HepG2 (cell line): ENCODE data around the gene GZF1. TPM values are rescaled to one million over a fixed set of nuclear protein-coding genes. Genes with fewer than 3 reads are reported as not detected.

Experiments used
- GTF3A ChIP-seq: sonication (generic); formaldehyde crosslinking; conservative IDR thresholded peaks from 2 replicates; pipeline ENCODE4 v1.4.0; 2020; ENCODE audit warnings: mild to moderate bottlenecking, missing genetic modification reagents
- HOXA7 ChIP-seq: sonication (generic); formaldehyde crosslinking; IDR thresholded peaks from 2 replicates; pipeline ENCODE4 v1.8.1; 2022; ENCODE audit warnings: mild to moderate bottlenecking, missing genetic modification reagents, moderate library complexity
- POLR2AphosphoS5 ChIP-seq: IDR thresholded peaks from 2 replicates; pipeline ENCODE4 v1.6.1; 2012; ENCODE audit warnings: low read depth, low read length
- RNF2 ChIP-seq: fragments of 450-650 bp; conservative IDR thresholded peaks from 2 replicates; pipeline ENCODE4 v1.6.1; 2016; ENCODE audit warnings: low read depth
- SALL1 ChIP-seq: sonication (generic); formaldehyde crosslinking; IDR thresholded peaks from 2 replicates; pipeline ENCODE4 v1.8.0; 2022; ENCODE audit warnings: mild to moderate bottlenecking, missing genetic modification reagents
- SOX6 ChIP-seq, 2 experiments: fragments of 450-650 bp in 1 of 2; sonication (generic) in 1 of 2; formaldehyde crosslinking in 1 of 2; IDR thresholded peaks; 2 replicates each; pipeline versions ENCODE4 v1.4.0 to v1.6.1; 2017 to 2020; ENCODE audit warnings: antibody characterized with exemption in 1 of 2, mild to moderate bottlenecking in 1 of 2, missing genetic modification reagents in 1 of 2
- ZNF569 ChIP-seq: sonication (generic); formaldehyde crosslinking; IDR thresholded peaks from 2 replicates; pipeline ENCODE4 v1.5.0; 2020; ENCODE audit warnings: mild to moderate bottlenecking, missing genetic modification reagents, moderate library complexity, borderline replicate concordance
- ZNF598 ChIP-seq: sonication (generic); formaldehyde crosslinking; IDR thresholded peaks from 2 replicates; pipeline ENCODE4 v1.5.1; 2020; ENCODE audit warnings: mild to moderate bottlenecking, missing genetic modification reagents, borderline replicate concordance
- ZNF724P ChIP-seq: sonication (generic); formaldehyde crosslinking; IDR thresholded peaks from 2 replicates; pipeline ENCODE4 v1.8.0; 2022; ENCODE audit warnings: missing genetic modification reagents, borderline replicate concordance
- ZSCAN25 ChIP-seq: sonication (generic); formaldehyde crosslinking; IDR thresholded peaks from 2 replicates; pipeline ENCODE4 v1.8.0; 2022; ENCODE audit warnings: mild to moderate bottlenecking, missing genetic modification reagents
- polyA plus RNA-seq, 8 experiments: library from polyadenylated mRNA; depleted of rRNA in 3 of 8; stranded (reverse) in 7 of 8; unstranded in 1 of 8; fragments of >200 nt; fragmentation: Illumina TruSeq in 4 of 8; extraction: Trizol in 4 of 8; gene quantifications; 2 replicates each; pipeline versions ENCODE4 v1.2.1 to v1.2.3, GENCODE V29; 2011 to 2016; ENCODE audit warnings: low read depth in 4 of 8, missing spikeins in 1 of 8, mixed read lengths in 1 of 8; ENCODE audit not compliant: insufficient read depth in 1 of 8
- total RNA-seq, 5 experiments: library from RNA; depleted of rRNA; stranded (reverse); fragments of >200 nt; fragmentation: Illumina TruSeq; extraction: Trizol; gene quantifications; 2 replicates each; pipeline ENCODE4 v1.2.3, GENCODE V29; 2016; ENCODE audit warnings: low read depth in 1 of 5
- TF ChIP-seq, protein P1 (sequence below): sonication (generic); formaldehyde crosslinking; IDR thresholded peaks from 2 replicates; pipeline ENCODE4 v1.5.0; 2020; ENCODE audit warnings: missing genetic modification reagents, mild to moderate bottlenecking, borderline replicate concordance
- TF ChIP-seq, protein P2 (sequence below): sonication (generic); formaldehyde crosslinking; IDR thresholded peaks from 2 replicates; pipeline ENCODE4 v1.4.0; 2020; ENCODE audit warnings: missing genetic modification reagents, mild to moderate bottlenecking, borderline replicate concordance
- TF ChIP-seq, protein P3 (sequence below): sonication (generic); formaldehyde crosslinking; IDR thresholded peaks from 2 replicates; pipeline ENCODE4 v1.8.0; 2022; ENCODE audit warnings: mild to moderate bottlenecking, missing genetic modification reagents, borderline replicate concordance
- TF ChIP-seq, protein P4 (sequence below): sonication (generic); formaldehyde crosslinking; IDR thresholded peaks from 2 replicates; pipeline ENCODE4 v1.4.0; 2020; ENCODE audit warnings: missing genetic modification reagents
- TF ChIP-seq, protein P5 (sequence below): sonication (generic); formaldehyde crosslinking; IDR thresholded peaks from 2 replicates; pipeline ENCODE4 v1.8.0; 2022; ENCODE audit warnings: mild to moderate bottlenecking, missing genetic modification reagents; ENCODE audit not compliant: insufficient replicate concordance

The GZF1 gene
- total and polyA plus RNA-seq, 2 of the 13 experiments (the other 11 are each of a cell fraction or from before 2014, with no cell fraction given) = 16.9 to 26.0 TPM

DNA sequence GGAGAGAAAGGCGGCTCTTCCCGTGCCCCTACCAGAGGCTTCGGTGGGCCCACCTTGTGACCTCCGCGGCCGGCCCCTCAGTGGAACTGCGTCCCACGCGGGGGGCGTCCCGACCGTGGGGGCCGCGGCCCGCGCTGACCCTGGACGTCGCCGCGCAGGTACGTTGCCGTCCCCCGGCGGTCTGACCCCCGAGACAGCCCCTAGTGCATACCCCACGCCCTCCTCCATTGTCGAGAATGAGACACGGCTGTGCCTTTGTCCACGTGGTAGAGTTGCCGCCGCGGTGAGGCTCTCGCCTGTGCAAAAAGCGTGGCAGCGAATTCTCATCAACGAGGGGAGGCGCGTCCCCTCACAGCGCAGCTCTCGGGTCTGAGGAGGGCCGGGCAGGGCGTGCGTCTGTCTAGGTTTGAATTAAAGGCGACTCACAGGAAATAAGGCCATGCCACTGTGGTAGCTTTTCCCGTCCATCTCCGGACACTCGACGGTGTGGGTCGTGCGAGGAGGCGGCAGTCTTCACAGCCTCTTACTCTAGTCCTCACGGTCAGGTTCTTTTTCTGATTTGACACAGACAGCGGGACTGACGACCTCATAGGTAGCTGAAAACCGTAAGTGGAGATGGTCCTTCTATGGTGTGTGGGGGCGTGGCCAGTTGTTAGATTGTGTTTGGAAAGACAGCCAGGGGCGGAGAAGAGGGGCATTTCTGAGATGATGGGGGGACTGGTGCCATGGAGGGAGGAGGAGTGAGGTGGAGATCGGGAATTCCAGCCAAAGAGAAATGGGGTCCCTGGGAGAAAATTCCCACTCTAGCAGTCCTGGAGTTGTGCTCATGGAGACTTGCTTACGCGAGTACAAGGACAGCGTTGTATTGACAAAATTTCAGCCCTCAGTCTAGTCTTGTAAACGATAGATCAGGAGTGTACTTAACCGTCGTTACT lies 10.8 kb upstream of the GZF1 start (continued):
- TF ChIP-seq ZSCAN25 (CRISPR knock-in tag) = peak; percentile 4; the same call in 1 of the 2 replicates
- TF ChIP-seq, protein P1, sequence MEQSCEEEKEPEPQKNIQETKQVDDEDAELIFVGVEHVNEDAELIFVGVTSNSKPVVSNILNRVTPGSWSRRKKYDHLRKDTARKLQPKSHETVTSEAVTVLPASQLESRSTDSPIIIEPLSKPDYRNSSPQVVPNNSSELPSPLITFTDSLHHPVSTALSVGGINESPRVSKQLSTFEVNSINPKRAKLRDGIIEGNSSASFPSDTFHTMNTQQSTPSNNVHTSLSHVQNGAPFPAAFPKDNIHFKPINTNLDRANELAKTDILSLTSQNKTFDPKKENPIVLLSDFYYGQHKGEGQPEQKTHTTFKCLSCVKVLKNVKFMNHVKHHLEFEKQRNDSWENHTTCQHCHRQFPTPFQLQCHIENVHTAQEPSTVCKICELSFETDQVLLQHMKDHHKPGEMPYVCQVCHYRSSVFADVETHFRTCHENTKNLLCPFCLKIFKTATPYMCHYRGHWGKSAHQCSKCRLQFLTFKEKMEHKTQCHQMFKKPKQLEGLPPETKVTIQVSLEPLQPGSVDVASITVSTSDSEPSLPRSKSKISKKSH (CRISPR knock-in tag) = no peak; the same call in 1 of the 2 replicates
- TF ChIP-seq, protein P2, sequence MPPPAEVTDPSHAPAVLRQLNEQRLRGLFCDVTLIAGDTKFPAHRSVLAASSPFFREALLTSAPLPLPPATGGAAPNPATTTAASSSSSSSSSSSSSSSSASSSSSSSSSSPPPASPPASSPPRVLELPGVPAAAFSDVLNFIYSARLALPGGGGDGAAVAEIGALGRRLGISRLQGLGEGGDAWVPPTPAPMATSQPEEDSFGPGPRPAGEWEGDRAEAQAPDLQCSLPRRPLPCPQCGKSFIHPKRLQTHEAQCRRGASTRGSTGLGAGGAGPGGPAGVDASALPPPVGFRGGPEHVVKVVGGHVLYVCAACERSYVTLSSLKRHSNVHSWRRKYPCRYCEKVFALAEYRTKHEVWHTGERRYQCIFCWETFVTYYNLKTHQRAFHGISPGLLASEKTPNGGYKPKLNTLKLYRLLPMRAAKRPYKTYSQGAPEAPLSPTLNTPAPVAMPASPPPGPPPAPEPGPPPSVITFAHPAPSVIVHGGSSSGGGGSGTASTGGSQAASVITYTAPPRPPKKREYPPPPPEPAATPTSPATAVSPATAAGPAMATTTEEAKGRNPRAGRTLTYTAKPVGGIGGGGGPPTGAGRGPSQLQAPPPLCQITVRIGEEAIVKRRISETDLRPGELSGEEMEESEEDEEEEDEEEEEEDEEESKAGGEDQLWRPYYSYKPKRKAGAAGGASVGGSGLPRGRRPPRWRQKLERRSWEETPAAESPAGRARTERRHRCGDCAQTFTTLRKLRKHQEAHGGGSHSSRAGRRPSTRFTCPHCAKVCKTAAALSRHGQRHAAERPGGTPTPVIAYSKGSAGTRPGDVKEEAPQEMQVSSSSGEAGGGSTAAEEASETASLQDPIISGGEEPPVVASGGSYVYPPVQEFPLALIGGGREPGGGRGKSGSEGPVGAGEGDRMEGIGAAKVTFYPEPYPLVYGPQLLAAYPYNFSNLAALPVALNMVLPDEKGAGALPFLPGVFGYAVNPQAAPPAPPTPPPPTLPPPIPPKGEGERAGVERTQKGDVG (CRISPR knock-in tag) = peak; percentile 47
- peak; percentile 58; the same call in 1 of the 2 replicates for TF ChIP-seq POLR2AphosphoS5
- TF ChIP-seq, protein P3, sequence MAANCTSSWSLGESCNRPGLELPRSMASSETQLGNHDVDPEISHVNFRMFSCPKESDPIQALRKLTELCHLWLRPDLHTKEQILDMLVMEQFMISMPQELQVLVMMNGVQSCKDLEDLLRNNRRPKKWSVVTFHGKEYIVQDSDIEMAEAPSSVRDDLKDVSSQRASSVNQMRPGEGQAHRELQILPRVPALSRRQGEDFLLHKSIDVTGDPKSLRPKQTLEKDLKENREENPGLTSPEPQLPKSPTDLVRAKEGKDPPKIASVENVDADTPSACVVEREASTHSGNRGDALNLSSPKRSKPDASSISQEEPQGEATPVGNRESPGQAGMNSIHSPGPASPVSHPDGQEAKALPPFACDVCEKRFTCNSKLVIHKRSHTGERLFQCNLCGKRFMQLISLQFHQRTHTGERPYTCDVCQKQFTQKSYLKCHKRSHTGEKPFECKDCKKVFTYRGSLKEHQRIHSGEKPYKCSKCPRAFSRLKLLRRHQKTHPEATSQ (CRISPR knock-in tag) = 0 out of 2 replicates have a peak, but pooled peaks have one; percentile 64
- TF ChIP-seq RNF2 = no peak; the same call in 1 of the 2 replicates
- 0 out of 2 replicates have a peak, but pooled peaks have one; percentile 89 for TF ChIP-seq ZNF569 (CRISPR knock-in tag)
- TF ChIP-seq, protein P4, sequence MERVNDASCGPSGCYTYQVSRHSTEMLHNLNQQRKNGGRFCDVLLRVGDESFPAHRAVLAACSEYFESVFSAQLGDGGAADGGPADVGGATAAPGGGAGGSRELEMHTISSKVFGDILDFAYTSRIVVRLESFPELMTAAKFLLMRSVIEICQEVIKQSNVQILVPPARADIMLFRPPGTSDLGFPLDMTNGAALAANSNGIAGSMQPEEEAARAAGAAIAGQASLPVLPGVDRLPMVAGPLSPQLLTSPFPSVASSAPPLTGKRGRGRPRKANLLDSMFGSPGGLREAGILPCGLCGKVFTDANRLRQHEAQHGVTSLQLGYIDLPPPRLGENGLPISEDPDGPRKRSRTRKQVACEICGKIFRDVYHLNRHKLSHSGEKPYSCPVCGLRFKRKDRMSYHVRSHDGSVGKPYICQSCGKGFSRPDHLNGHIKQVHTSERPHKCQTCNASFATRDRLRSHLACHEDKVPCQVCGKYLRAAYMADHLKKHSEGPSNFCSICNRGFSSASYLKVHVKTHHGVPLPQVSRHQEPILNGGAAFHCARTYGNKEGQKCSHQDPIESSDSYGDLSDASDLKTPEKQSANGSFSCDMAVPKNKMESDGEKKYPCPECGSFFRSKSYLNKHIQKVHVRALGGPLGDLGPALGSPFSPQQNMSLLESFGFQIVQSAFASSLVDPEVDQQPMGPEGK (CRISPR knock-in tag) = peak; percentile 8; the same call in 1 of the 2 replicates
- no peak for TF ChIP-seq SOX6 (IDR thresholded peaks at IDR 0.05)
- TF ChIP-seq SOX6 (CRISPR knock-in tag; IDR thresholded peaks at IDR 0.05) = 0 out of 2 replicates have a peak, but pooled peaks have one; percentile 6
- no peak; the same call in 1 of the 2 replicates for TF ChIP-seq SALL1 (CRISPR knock-in tag)
- peak; percentile 64; the same call in 1 of the 2 replicates for TF ChIP-seq ZNF598
- 0 out of 2 replicates have a peak, but pooled peaks have one; percentile 27 for TF ChIP-seq ZNF724P (CRISPR knock-in tag)
- TF ChIP-seq, protein P5, sequence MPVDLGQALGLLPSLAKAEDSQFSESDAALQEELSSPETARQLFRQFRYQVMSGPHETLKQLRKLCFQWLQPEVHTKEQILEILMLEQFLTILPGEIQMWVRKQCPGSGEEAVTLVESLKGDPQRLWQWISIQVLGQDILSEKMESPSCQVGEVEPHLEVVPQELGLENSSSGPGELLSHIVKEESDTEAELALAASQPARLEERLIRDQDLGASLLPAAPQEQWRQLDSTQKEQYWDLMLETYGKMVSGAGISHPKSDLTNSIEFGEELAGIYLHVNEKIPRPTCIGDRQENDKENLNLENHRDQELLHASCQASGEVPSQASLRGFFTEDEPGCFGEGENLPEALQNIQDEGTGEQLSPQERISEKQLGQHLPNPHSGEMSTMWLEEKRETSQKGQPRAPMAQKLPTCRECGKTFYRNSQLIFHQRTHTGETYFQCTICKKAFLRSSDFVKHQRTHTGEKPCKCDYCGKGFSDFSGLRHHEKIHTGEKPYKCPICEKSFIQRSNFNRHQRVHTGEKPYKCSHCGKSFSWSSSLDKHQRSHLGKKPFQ (CRISPR knock-in tag) = peak; percentile 10
- peak; percentile 93 for TF ChIP-seq HOXA7
- TF ChIP-seq GTF3A (CRISPR knock-in tag) = peak; percentile 68; the same call in 1 of the 2 replicates
